AG10803 (cell line): ENCODE measurements around the gene S1PR2.
A peak's percentile ranks its signal among the peaks of the same experiment; 100 is the strongest.
"Not testable (repeated sequence)": the region's sequence is repeated elsewhere in the genome, so short reads cannot be mapped to it uniquely, and the experiment has no call there.

Experiments
- DNase-seq: peaks from one replicate; pipeline ENCODE4 v3.0.0; 2010; ENCODE audit warnings: low read depth
- H3K4me3 ChIP-seq: 2 replicates; pipeline ENCODE4 v1.5.1; 2011; ENCODE audit warnings: mild to moderate bottlenecking, low read length, control low read depth
- TF ChIP-seq, protein P1 (sequence below): conservative IDR thresholded peaks from 2 replicates; pipeline ENCODE4 v1.5.1; 2011; ENCODE audit warnings: mild to moderate bottlenecking, low read length, control low read depth, inconsistent platforms

Gene S1PR2

DNA sequence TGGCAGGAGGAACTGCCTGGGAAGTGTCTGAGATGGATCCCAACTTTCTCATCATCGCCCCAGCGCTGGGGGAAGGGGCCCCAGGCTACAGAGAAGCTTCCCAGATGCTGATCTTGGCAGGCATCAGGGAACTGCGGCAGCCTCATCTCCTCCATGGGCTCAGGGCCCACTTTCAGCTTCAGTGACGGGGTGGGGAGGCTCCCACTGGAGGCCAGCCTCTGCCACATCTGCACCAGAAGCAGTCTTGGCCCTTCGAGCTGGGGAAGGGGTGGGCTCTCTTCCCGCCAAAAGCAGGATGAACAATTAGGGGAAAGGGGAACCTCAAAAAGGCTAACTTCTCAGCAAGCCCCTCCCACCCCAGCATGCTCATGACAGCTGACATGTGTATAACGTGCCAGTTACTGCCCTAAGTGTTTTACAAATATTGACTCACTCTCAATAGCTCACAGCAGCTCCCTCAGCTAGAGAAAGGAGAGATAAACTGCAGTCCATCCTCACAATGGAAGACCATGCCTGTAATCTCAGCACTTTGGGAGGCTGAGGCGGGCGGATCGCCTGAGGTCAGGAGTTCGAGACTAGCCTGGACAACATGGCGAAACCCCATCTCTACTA lies 7.1 kb upstream of the S1PR2 start:
- TF ChIP-seq, protein P1, sequence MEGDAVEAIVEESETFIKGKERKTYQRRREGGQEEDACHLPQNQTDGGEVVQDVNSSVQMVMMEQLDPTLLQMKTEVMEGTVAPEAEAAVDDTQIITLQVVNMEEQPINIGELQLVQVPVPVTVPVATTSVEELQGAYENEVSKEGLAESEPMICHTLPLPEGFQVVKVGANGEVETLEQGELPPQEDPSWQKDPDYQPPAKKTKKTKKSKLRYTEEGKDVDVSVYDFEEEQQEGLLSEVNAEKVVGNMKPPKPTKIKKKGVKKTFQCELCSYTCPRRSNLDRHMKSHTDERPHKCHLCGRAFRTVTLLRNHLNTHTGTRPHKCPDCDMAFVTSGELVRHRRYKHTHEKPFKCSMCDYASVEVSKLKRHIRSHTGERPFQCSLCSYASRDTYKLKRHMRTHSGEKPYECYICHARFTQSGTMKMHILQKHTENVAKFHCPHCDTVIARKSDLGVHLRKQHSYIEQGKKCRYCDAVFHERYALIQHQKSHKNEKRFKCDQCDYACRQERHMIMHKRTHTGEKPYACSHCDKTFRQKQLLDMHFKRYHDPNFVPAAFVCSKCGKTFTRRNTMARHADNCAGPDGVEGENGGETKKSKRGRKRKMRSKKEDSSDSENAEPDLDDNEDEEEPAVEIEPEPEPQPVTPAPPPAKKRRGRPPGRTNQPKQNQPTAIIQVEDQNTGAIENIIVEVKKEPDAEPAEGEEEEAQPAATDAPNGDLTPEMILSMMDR = no peak
- H3K4me3 ChIP-seq = no peak overlapping the region; the same call in 1 of the 2 replicates
- DNase-seq = peak; percentile 91

DNA sequence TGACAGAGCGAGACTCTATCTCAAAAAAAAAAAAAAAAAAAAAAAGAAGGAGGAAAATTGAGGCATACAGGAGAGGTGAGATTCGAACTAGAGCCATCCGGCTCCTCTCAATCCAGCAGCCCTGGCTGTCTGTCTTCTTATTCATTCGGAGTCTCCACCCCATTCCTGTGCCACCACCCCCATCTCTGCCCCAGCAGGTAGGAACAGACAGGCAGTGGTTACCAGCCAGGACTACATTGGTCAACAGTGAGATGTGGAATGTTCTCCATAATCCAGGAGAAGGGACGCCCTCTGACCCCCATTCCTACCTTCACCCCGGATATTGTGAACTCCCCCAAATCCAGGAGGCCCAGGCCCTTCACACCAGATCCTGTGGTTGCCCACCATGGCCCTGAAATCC lies 6.6 kb upstream of the S1PR2 start:
- DNase-seq = no peak
- no peak overlapping the region for H3K4me3 ChIP-seq
- TF ChIP-seq, protein P1 = no peak

DNA sequence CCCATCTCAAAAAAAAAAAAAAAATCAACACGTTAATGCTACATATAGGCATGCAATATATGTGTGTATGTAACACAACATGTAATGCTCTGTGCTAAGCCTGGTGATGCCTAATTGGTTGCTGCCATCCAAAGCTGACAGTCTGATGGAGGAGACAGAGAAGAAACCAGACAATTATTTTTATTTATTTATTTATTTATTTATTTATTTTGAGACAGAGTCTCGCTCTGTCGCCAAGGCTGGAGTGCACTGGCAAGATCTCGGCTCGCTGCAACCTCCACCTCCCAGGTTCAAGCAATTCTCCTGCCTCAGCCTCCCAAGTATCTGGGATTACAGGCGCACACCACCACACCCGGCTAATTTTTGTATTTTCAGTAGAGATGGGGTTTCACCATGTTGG lies 4.3 kb upstream of the S1PR2 start:
- H3K4me3 ChIP-seq, DNase-seq: not testable (repeated sequence)

DNA sequence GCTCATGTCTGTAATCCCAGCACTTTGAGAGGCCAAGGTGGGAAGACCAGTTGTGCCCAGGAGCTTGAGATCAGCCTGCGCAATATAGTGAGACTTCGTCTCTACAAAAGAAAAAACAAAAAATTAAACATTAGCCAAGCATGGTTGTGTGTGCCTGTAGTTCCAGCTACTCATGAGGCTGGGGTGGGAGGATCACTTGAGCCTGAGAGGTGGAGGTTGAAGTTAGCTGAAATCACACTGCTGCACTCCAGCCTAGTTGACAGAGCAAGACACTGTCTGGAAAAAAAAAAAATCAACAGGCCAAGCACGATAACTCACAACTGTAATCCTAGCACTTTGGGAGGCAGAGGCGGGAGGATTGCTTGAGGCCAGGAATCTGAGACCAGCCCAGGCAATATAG lies 3.9 kb upstream of the S1PR2 start:
- TF ChIP-seq, protein P1 = no peak
- no peak for DNase-seq
- H3K4me3 ChIP-seq = no peak overlapping the region

DNA sequence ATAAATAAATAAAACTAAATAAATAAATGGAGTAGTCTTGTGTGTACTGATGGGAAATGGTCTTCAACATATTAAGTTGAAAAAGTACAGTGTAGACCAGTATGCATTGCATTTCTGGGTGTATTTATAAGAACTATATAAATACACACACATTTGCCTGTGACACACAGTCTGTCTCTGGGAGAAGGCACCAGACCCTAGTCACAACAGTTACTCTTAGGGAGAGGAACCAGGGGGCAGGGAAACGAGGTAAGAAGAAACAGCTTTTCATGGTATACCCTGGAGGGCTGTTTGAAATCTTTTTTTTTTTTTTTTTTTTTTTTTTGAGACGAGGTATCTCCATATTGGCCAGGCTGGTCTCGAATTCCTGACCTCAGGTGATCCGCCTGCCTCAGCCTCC lies 2.8 kb upstream of the S1PR2 start:
- no peak for DNase-seq
- TF ChIP-seq, protein P1 = no peak
- H3K4me3 ChIP-seq = no peak overlapping the region

DNA sequence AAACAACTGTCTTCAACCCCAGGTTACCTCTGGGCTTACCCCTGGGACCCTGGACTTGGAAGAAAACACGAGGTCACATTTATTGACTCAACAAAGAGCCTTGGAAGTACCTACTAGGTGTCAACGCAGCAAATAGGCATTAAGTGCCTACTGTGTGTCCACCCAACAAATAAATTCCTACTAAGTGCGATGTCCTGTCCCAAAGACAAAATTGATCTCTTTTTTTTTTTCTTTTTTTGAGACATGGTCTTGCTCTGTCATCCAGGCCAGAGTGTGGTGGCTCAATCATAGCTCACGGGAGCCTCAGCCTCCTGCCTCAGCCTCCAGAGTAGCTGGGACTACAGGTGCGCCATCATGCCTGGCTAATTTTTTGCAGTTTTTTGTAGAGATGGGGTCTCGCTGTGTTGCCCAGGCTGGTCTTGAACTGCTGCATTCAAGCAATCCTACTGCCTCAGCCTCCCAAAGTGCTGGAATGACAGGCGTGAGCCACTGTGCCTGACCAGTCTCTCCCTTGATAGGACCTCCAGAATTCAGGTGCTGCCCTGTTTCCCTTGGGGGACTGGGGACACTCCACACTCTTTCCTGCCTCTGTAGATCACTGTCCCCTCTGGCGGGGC lies 589 bp upstream of the S1PR2 start:
- DNase-seq = no peak
- TF ChIP-seq, protein P1 = no peak

DNA sequence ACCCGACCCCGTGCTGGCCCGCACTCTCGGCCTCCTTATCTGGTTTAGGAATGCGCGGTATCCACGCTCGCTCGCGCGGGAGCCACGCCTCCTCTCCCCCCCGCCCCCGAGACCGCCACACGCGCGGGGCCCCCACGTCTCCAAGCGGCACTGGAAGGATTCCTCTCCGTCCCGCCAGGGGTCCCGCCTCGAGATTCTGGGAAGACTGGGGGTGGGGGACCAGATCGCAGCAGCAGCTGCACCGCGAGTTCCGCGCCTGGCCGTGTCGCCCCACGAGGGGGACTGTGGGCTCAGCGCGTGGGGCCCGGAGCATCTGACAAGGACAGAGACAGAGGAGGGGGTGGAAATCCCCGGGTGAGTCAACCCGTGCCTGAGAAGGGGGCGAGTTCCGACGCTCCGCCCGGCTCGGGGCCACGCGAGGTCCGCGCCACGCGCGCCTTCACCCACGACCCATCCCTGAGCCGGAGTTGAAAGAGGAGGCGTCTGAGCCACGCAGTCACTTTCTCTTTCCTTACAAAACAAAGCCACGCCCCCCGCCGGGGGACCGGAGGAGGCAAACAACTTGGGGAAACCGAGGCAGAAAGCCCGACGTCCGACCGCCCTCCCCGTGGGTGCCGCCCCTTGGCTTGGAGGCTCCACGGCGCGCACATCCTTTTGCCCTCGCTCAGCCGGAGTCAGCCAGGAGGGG lies 814 bp downstream of the S1PR2 start:
- peak overlapping the region; percentile 86 for H3K4me3 ChIP-seq
- peak; percentile 48 for DNase-seq
- TF ChIP-seq, protein P1 = no peak; the same call in 1 of the 2 replicates

More for the DNA sequence above, 589 bp upstream of the S1PR2 start:
- peak overlapping the region; percentile 86 for H3K4me3 ChIP-seq
